Mesothelial cell of epicardium (in vitro differentiated cells): ENCODE results near the gene NF2. TPM values are rescaled to one million over a fixed set of nuclear protein-coding genes. Genes with fewer than 3 reads are reported as not detected.

Experiments used
- DNase-seq, 2 experiments: peaks; one replicate each; pipeline ENCODE4 v3.0.0; 2021; ENCODE audit warnings: low spot score in 2 of 2; ENCODE audit not compliant: unreplicated experiment in 2 of 2
- H3K27ac Mint-ChIP-seq: 2 replicates; pipeline ENCODE4 v1.8.0; 2021; ENCODE audit warnings: mixed read lengths
- H3K27me3 Mint-ChIP-seq: 2 replicates; pipeline ENCODE4 v1.8.0; 2021; ENCODE audit warnings: low read depth, mixed read lengths
- H3K36me3 Mint-ChIP-seq: 2 replicates; pipeline ENCODE4 v1.8.0; 2021; ENCODE audit warnings: mixed read lengths
- H3K4me1 Mint-ChIP-seq: 2 replicates; pipeline ENCODE4 v1.8.0; 2021; ENCODE audit warnings: mixed read lengths
- H3K4me3 Mint-ChIP-seq: 2 replicates; pipeline ENCODE4 v1.8.0; 2021; ENCODE audit warnings: mild to moderate bottlenecking, moderate library complexity, mixed read lengths
- H3K9me3 Mint-ChIP-seq: 2 replicates; pipeline ENCODE4 v1.8.0; 2021; ENCODE audit warnings: mixed read lengths
- CTCF ChIP-seq: fragments of 200-600 bp; sonication (generic); IDR thresholded peaks from one replicate; pipeline ENCODE4 v1.5.0; 2021; ENCODE audit warnings: antibody characterized with exemption; ENCODE audit not compliant: unreplicated experiment
- total RNA-seq: library from RNA; stranded (reverse); gene quantifications from 3 replicates; pipeline ENCODE4 v1.2.1, GENCODE V29; 2021

The NF2 gene
- total RNA-seq, 1 donor from 2014 or later: 42.1 TPM

GRCh38 chr22:29706486-29706885 lies 103.1 kb downstream of the NF2 start:
- H3K4me3 Mint-ChIP-seq: no peak overlapping the region
- no peak for DNase-seq

GRCh38 chr22:29707010-29707409 lies 103.6 kb downstream of the NF2 start:
- no peak for DNase-seq
- Mint-ChIP-seq H3K36me3 (no peaks in the 10 kb centered on the region), H3K4me1 (peaks cover 17% of the 10 kb centered on the region), H3K4me3 (no peak overlapping the region), H3K27ac (no peak overlapping the region), H3K27me3 (peaks cover 83% of the 10 kb centered on the region), H3K9me3 (no peaks in the 10 kb centered on the region)
- TF ChIP-seq CTCF: no peak

More at GRCh38 chr22:29706486-29706885, 103.1 kb downstream of the NF2 start:
- no peak overlapping the region for H3K27ac Mint-ChIP-seq
- peaks cover 83% of the 10 kb centered on the region for H3K27me3 Mint-ChIP-seq
- H3K4me1 Mint-ChIP-seq: peaks cover 21% of the 10 kb centered on the region
- H3K9me3 Mint-ChIP-seq: no peaks in the 10 kb centered on the region
- no peak for TF ChIP-seq CTCF
- H3K36me3 Mint-ChIP-seq: no peaks in the 10 kb centered on the region

DNA sequence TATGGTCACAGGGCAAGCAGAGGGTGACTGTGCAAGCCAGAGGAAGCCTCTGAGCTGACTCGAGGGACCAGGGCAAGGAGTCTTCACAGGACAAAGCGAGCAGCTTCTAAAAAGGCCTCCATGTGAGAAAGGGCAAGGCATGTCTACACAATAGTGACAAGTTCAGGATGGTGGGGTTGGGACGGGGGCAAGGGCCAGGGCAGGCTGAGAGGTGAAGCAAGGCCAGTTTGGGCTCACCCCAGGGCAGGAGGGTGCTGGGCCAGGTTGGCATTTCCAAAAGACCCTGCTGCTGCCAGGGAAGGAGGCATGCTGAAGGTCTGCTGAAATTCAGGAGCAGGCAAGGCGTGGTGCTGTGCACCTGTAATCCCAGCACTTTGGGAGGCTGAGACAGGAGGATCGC lies 104.0 kb downstream of the NF2 start:
- Mint-ChIP-seq H3K27me3 (peaks cover 83% of the 10 kb centered on the region), H3K9me3 (no peaks in the 10 kb centered on the region), H3K27ac (no peak overlapping the region), H3K4me1 (peaks cover 16% of the 10 kb centered on the region), H3K4me3 (no peak overlapping the region), H3K36me3 (no peaks in the 10 kb centered on the region)
- no peak for DNase-seq
- TF ChIP-seq CTCF: no peak

GRCh38 chr22:29710193-29710592 lies 106.8 kb downstream of the NF2 start:
- Mint-ChIP-seq H3K9me3 (no peaks in the 10 kb centered on the region), H3K4me3 (no peak overlapping the region), H3K27me3 (peaks cover 90% of the 10 kb centered on the region), H3K27ac (no peak overlapping the region), H3K36me3 (no peaks in the 10 kb centered on the region), H3K4me1 (peaks cover 11% of the 10 kb centered on the region)
- no peak for DNase-seq
- TF ChIP-seq CTCF: no peak

DNA sequence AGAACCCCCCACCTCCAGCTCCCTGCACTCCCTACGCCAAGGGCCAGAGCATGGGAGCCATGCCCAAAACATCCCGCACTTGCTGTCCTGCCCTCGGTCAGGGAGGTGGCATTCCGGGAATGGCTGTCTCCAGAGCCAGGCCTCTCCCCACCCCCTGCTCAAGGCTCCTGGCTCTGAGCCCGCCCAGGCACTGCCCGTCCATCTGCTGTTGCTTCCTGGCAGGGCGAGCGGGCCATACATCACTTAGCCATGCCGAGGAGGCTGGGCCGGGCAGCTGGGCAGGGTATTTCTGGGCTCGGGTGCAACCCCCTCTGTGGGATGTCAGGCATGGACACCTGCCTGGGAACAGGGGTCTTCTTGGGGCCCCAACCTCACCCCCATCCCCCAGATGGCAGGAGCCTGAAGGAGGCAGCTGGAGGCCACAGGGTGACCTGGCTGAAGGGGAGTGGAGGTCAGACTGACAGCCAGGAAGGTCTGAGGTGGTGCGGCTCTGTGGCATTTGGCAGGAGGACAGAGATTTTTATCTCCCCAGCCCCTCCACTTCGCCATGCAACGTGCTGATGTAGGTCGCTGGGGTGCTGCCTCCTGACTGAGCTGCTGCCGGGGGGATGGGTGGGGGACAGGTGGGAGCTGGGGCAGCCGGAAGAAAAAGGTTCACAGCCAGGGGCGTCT lies 107.6 kb downstream of the NF2 start:
- no peaks in the 10 kb centered on the region for H3K9me3 Mint-ChIP-seq
- TF ChIP-seq CTCF: no peak
- peaks cover 95% of the 10 kb centered on the region for H3K27me3 Mint-ChIP-seq
- peaks cover 10% of the 10 kb centered on the region for H3K4me1 Mint-ChIP-seq
- no peak for DNase-seq
- H3K27ac Mint-ChIP-seq: no peak overlapping the region
- no peaks in the 10 kb centered on the region for H3K36me3 Mint-ChIP-seq
- no peak overlapping the region for H3K4me3 Mint-ChIP-seq
